ENCODE measurements around the gene METTL26.
A peak's percentile ranks its signal among the peaks of the same experiment; 100 is the strongest.

The METTL26 gene

GRCh38 chr16:596736-597060, 39.4 kb downstream of the METTL26 start:
- no peak for DNase-seq (ENCODE audit: low read depth in 2 of 2)

GRCh38 chr16:595942-596735, 40.0 kb downstream of the METTL26 start:
- no peak for DNase-seq (ENCODE audit: low read depth in 2 of 2)

- no peak for DNase-seq (ENCODE audit: low read depth in 2 of 2)
These were observed 41.0 kb downstream of the METTL26 start for GRCh38 chr16:595094-595528.

- no peak for DNase-seq (ENCODE audit: low read depth in 2 of 2)
These were observed 42.3 kb downstream of the METTL26 start for GRCh38 chr16:593807-594206.

- no peak for DNase-seq (ENCODE audit: low read depth in 2 of 2)
These were observed 42.7 kb downstream of the METTL26 start for GRCh38 chr16:593406-593805.

- no peak for DNase-seq (ENCODE audit: low read depth in 2 of 2)
These were observed 43.4 kb downstream of the METTL26 start for GRCh38 chr16:592518-593306.

GRCh38 chr16:591892-592517, 44.1 kb downstream of the METTL26 start:
- no peak for DNase-seq (ENCODE audit: low read depth in 2 of 2)

- DNase-seq (ENCODE audit: low read depth in 2 of 2): no peak
These were observed 44.9 kb downstream of the METTL26 start for GRCh38 chr16:591231-591630.

- no peak for DNase-seq (ENCODE audit: low read depth in 2 of 2)
These were observed 45.3 kb downstream of the METTL26 start for GRCh38 chr16:590815-591200.

- no peak for DNase-seq (ENCODE audit: low read depth in 2 of 2)
These were observed 45.8 kb downstream of the METTL26 start for GRCh38 chr16:590188-590814.

GRCh38 chr16:589658-590187, 46.4 kb downstream of the METTL26 start, which contains the start of gene RAB40C:
Gene RAB40C (plus strand): TSS chr16:590066. CDS start chr16:590292, 226 bp downstream.
- peak; percentile 96 to 99 for DNase-seq (ENCODE audit: low read depth in 2 of 2)

GRCh38 chr16:588889-589657, 47.0 kb downstream of the METTL26 start:
- peak; percentile 97 for DNase-seq (ENCODE audit: low read depth in 2 of 2)

GRCh38 chr16:588639-588888, 47.5 kb downstream of the METTL26 start:
- peak; percentile 20 to 33 for DNase-seq (ENCODE audit: low read depth in 2 of 2)

GRCh38 chr16:586645-587590, 49.2 kb downstream of the METTL26 start:
- no peak for DNase-seq (ENCODE audit: low read depth in 2 of 2)

GRCh38 chr16:586047-586644, 50.0 kb downstream of the METTL26 start:
- no peak for DNase-seq (ENCODE audit: low read depth in 2 of 2)

- no peak for DNase-seq (ENCODE audit: low read depth in 2 of 2)
These were observed 50.8 kb downstream of the METTL26 start for GRCh38 chr16:585351-585750.
